Measurements from ENCODE around the gene APC2. TPM values are rescaled to one million over a fixed set of nuclear protein-coding genes. Genes with fewer than 3 reads are reported as not detected.

Gene APC2
- total and polyA plus RNA-seq, 4 donors = under 0.01 to 0.06 (median 0.03) TPM

- 97% methylated on average over 17 of the region's 17 CpGs for WGBS
Measured at GRCh38 chr19:1434040-1434366, 15.9 kb upstream of the APC2 start.

GRCh38 chr19:1434577-1435060 lies 15.3 kb upstream of the APC2 start:
- peaks cover 4 to 35% (median 22%) of the 10 kb centered on the region in 4 donors for H3K36me3 ChIP-seq (ENCODE audit: control insufficient read depth in 4 of 4, insufficient read depth in 3 of 4, low read depth in 1 of 4, low read length in 3 of 4)
- DNase-seq (ENCODE audit: low spot score) = no peak

More at GRCh38 chr19:1434040-1434366, 15.9 kb upstream of the APC2 start:
- no peak overlapping the region for H3K27ac ChIP-seq (ENCODE audit: low read depth in 1 of 2, low read length in 2 of 2)
- H3K9me3 ChIP-seq (ENCODE audit: control insufficient read depth in 4 of 4, low read length in 3 of 4) = no peaks in the 10 kb centered on the region
- DNase-seq (ENCODE audit: low spot score) = no peak
- no peaks in the 10 kb centered on the region for H3K27me3 ChIP-seq (ENCODE audit: control insufficient read depth in 4 of 4, insufficient read depth in 4 of 4, low read length in 3 of 4)
- H3K36me3 ChIP-seq (ENCODE audit: control insufficient read depth in 4 of 4, insufficient read depth in 3 of 4, low read depth in 1 of 4, low read length in 3 of 4) = peaks cover 4 to 38% (median 21%) of the 10 kb centered on the region in 4 donors
- H3K4me3 ChIP-seq (ENCODE audit: low read depth in 1 of 3, low read length in 3 of 3) = no peak overlapping the region
- peaks cover 0 to 16% (median 7%) of the 10 kb centered on the region in 4 donors for H3K4me1 ChIP-seq (ENCODE audit: control insufficient read depth in 4 of 4, insufficient read depth in 4 of 4, low read length in 3 of 4)
- TF ChIP-seq JUND (IDR thresholded peaks at IDR 0.05) (no peak), TAF1 (conservative IDR thresholded peaks at IDR 0.05) (no peak), GABPA (IDR thresholded peaks at IDR 0.05 in 1 of 2, conservative IDR thresholded peaks at IDR 0.05 in 1 of 2) (no peak), HNF4G (IDR thresholded peaks at IDR 0.05) (no peak), YY1 (IDR thresholded peaks at IDR 0.05) (no peak), REST (IDR thresholded peaks at IDR 0.05) (no peak), NR2F2 (IDR thresholded peaks at IDR 0.05) (no peak), ZBTB33 (IDR thresholded peaks at IDR 0.05) (no peak), RAD21 (IDR thresholded peaks at IDR 0.05) (no peak), RXRA (IDR thresholded peaks at IDR 0.05) (no peak), SP1 (IDR thresholded peaks at IDR 0.05) (no peak), FOXA2 (IDR thresholded peaks at IDR 0.05) (no peak)
- H3K9ac ChIP-seq (ENCODE audit: low read depth in 1 of 2, low read length in 2 of 2) = no peak overlapping the region

GRCh38 chr19:1435378-1435989 lies 14.4 kb upstream of the APC2 start:
- DNase-seq (ENCODE audit: low spot score) = no peak
- H3K9me3 ChIP-seq (ENCODE audit: control insufficient read depth in 4 of 4, low read length in 3 of 4) = no peaks in the 10 kb centered on the region
- H3K4me3 ChIP-seq (ENCODE audit: low read depth in 1 of 3, low read length in 3 of 3) = no peak overlapping the region
- peaks cover 9 to 40% (median 20%) of the 10 kb centered on the region in 4 donors for H3K36me3 ChIP-seq (ENCODE audit: control insufficient read depth in 4 of 4, insufficient read depth in 3 of 4, low read depth in 1 of 4, low read length in 3 of 4)
- 88% methylated on average over 21 of the region's 21 CpGs for WGBS
- H3K4me1 ChIP-seq (ENCODE audit: control insufficient read depth in 4 of 4, insufficient read depth in 4 of 4, low read length in 3 of 4) = peaks cover 7 to 20% (median 13%) of the 10 kb centered on the region in 4 donors
- H3K27me3 ChIP-seq (ENCODE audit: control insufficient read depth in 4 of 4, insufficient read depth in 4 of 4, low read length in 3 of 4) = no peaks in the 10 kb centered on the region
- H3K9ac ChIP-seq (ENCODE audit: low read depth in 1 of 2, low read length in 2 of 2) = no peak overlapping the region
- H3K27ac ChIP-seq (ENCODE audit: low read depth in 1 of 2, low read length in 2 of 2) = no peak overlapping the region
- TF ChIP-seq RXRA (IDR thresholded peaks at IDR 0.05) (no peak), JUND (IDR thresholded peaks at IDR 0.05) (no peak), ZBTB33 (IDR thresholded peaks at IDR 0.05) (no peak), RAD21 (IDR thresholded peaks at IDR 0.05) (no peak), TAF1 (conservative IDR thresholded peaks at IDR 0.05) (no peak), HNF4G (IDR thresholded peaks at IDR 0.05) (no peak), HNF4A (conservative IDR thresholded peaks at IDR 0.05) (no peak), GABPA (IDR thresholded peaks at IDR 0.05 in 1 of 2, conservative IDR thresholded peaks at IDR 0.05 in 1 of 2) (no peak), REST (IDR thresholded peaks at IDR 0.05) (no peak), EGR1 (IDR thresholded peaks at IDR 0.05; ENCODE audit: low read depth in 2 of 2) (no peak), FOXA1 (IDR thresholded peaks at IDR 0.05) (no peak)

More at GRCh38 chr19:1434577-1435060, 15.3 kb upstream of the APC2 start:
- no peak overlapping the region for H3K27ac ChIP-seq (ENCODE audit: low read depth in 1 of 2, low read length in 2 of 2)
- H3K9ac ChIP-seq (ENCODE audit: low read depth in 1 of 2, low read length in 2 of 2) = no peak overlapping the region
- H3K9me3 ChIP-seq (ENCODE audit: control insufficient read depth in 4 of 4, low read length in 3 of 4) = no peaks in the 10 kb centered on the region
- TF ChIP-seq RXRA (IDR thresholded peaks at IDR 0.05) = no peak
- peaks cover 5 to 20% (median 10%) of the 10 kb centered on the region in 4 donors for H3K4me1 ChIP-seq (ENCODE audit: control insufficient read depth in 4 of 4, insufficient read depth in 4 of 4, low read length in 3 of 4)
- H3K4me3 ChIP-seq (ENCODE audit: low read depth in 1 of 3, low read length in 3 of 3) = no peak overlapping the region
- H3K27me3 ChIP-seq (ENCODE audit: control insufficient read depth in 4 of 4, insufficient read depth in 4 of 4, low read length in 3 of 4) = no peaks in the 10 kb centered on the region
- WGBS = 94% methylated on average over 39 of the region's 39 CpGs
